ENCODE measurements around the gene PLXNA4. TPM values are rescaled to one million over a fixed set of nuclear protein-coding genes. Genes with fewer than 3 reads are reported as not detected.

Gene PLXNA4
- total RNA-seq, 1 experiment from 2014 or later = not detected

- TF ChIP-seq ZFX (IDR thresholded peaks at IDR 0.05) = no peak
- TF ChIP-seq CBX3 (IDR thresholded peaks at IDR 0.05; ENCODE audit: low read depth) = no peak
- no peak for TF ChIP-seq ZNF274 (IDR thresholded peaks at IDR 0.05; ENCODE audit: low read depth, low read length)
- no peaks in the 10 kb centered on the region for H3K79me2 ChIP-seq (ENCODE audit: insufficient read depth, low read length)
- H3K9me2 ChIP-seq (ENCODE audit: insufficient read depth) = no peaks in the 10 kb centered on the region
- BruUV-seq (replicated peaks) = no TSS peak
- H3K4me3 ChIP-seq (replicated peaks in 1 of 2; ENCODE audit: low read depth in 1 of 2, low read length in 2 of 2) = no peak overlapping the region
- peaks cover 64% of the 10 kb centered on the region for H3K27me3 ChIP-seq (ENCODE audit: insufficient read depth, low read length)
- H4K20me1 ChIP-seq (ENCODE audit: insufficient read depth) = no peaks in the 10 kb centered on the region
- H3K9me3 ChIP-seq (ENCODE audit: control insufficient read depth in 1 of 2, insufficient read depth in 1 of 2, low read depth in 1 of 2, low read length in 2 of 2) = no peaks in the 10 kb centered on the region
- POLR2A ChIA-PET = no interaction called here
- H3K27ac ChIP-seq (ENCODE audit: low read depth, low read length) = no peak overlapping the region
- no peak for ATAC-seq
- no peak overlapping the region for H3K9ac ChIP-seq (ENCODE audit: low read length)
- RAD21 ChIA-PET (ENCODE audit: low non-redundant PET in 1 of 2, low total read pairs in 2 of 2, uncharacterized antibody in 2 of 2, unreplicated experiment in 2 of 2) = no interaction called here
- no peaks in the 10 kb centered on the region for H3K36me3 ChIP-seq (ENCODE audit: control insufficient read depth in 1 of 2, insufficient read depth in 2 of 2, low read length in 2 of 2)
- no peak overlapping the region for H3K4me2 ChIP-seq (ENCODE audit: low read length)
- CTCF ChIA-PET = no interaction called here
- no peaks in the 10 kb centered on the region for H3K4me1 ChIP-seq (ENCODE audit: control insufficient read depth in 1 of 2, insufficient read depth in 2 of 2, low read length in 2 of 2)
- intact Hi-C loops (cut with micrococcal nuclease) = no loop called here
- H2AFZ ChIP-seq (ENCODE audit: low read depth, low read length, poor library complexity, severe bottlenecking) = no peak overlapping the region
- no peak for DNase-seq (ENCODE audit: low read depth, low spot score)
Measured at GRCh38 chr7:132438926-132439325, 137.3 kb downstream of the PLXNA4 start.

GRCh38 chr7:132437730-132438129 is 138.5 kb downstream of the PLXNA4 start:
- H3K9me3 ChIP-seq (ENCODE audit: control insufficient read depth in 1 of 2, insufficient read depth in 1 of 2, low read depth in 1 of 2, low read length in 2 of 2) = no peaks in the 10 kb centered on the region
- H3K9ac ChIP-seq (ENCODE audit: low read length) = no peak overlapping the region
- ChIA-PET RAD21 (ENCODE audit: low non-redundant PET in 1 of 2, low total read pairs in 2 of 2, uncharacterized antibody in 2 of 2, unreplicated experiment in 2 of 2) (no interaction called here), POLR2A (no interaction called here), CTCF (no interaction called here)
- H3K9me2 ChIP-seq (ENCODE audit: insufficient read depth) = no peaks in the 10 kb centered on the region
- intact Hi-C loops (cut with micrococcal nuclease) = no loop called here
- H3K4me2 ChIP-seq (ENCODE audit: low read length) = no peak overlapping the region
- H3K79me2 ChIP-seq (ENCODE audit: insufficient read depth, low read length) = no peaks in the 10 kb centered on the region
- H4K20me1 ChIP-seq (ENCODE audit: insufficient read depth) = no peaks in the 10 kb centered on the region
- no peaks in the 10 kb centered on the region for H3K4me1 ChIP-seq (ENCODE audit: control insufficient read depth in 1 of 2, insufficient read depth in 2 of 2, low read length in 2 of 2)
- no peaks in the 10 kb centered on the region for H3K36me3 ChIP-seq (ENCODE audit: control insufficient read depth in 1 of 2, insufficient read depth in 2 of 2, low read length in 2 of 2)
- no TSS peak for BruUV-seq (replicated peaks)
- TF ChIP-seq CBX3 (IDR thresholded peaks at IDR 0.05; ENCODE audit: low read depth) = no peak
- no peak for TF ChIP-seq SRF (IDR thresholded peaks at IDR 0.05; ENCODE audit: low read depth)
- TF ChIP-seq, protein P1, sequence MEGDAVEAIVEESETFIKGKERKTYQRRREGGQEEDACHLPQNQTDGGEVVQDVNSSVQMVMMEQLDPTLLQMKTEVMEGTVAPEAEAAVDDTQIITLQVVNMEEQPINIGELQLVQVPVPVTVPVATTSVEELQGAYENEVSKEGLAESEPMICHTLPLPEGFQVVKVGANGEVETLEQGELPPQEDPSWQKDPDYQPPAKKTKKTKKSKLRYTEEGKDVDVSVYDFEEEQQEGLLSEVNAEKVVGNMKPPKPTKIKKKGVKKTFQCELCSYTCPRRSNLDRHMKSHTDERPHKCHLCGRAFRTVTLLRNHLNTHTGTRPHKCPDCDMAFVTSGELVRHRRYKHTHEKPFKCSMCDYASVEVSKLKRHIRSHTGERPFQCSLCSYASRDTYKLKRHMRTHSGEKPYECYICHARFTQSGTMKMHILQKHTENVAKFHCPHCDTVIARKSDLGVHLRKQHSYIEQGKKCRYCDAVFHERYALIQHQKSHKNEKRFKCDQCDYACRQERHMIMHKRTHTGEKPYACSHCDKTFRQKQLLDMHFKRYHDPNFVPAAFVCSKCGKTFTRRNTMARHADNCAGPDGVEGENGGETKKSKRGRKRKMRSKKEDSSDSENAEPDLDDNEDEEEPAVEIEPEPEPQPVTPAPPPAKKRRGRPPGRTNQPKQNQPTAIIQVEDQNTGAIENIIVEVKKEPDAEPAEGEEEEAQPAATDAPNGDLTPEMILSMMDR (IDR thresholded peaks at IDR 0.05 in 2 of 3, conservative IDR thresholded peaks at IDR 0.05 in 1 of 3; ENCODE audit: borderline replicate concordance in 1 of 3, insufficient read depth in 1 of 3, low read depth in 2 of 3, low read length in 2 of 3) = no peak
- no peak for TF ChIP-seq YY1 (IDR thresholded peaks at IDR 0.05; ENCODE audit: extremely low read depth, insufficient replicate concordance, low read depth, low read length)
- TF ChIP-seq POLR2AphosphoS5 (IDR thresholded peaks at IDR 0.05; ENCODE audit: low read depth, low read length) = no peak
- DNase-seq (ENCODE audit: low read depth, low spot score) (no peak), ATAC-seq (no peak)
- H2AFZ ChIP-seq (ENCODE audit: low read depth, low read length, poor library complexity, severe bottlenecking) = no peak overlapping the region
- peaks cover 74% of the 10 kb centered on the region for H3K27me3 ChIP-seq (ENCODE audit: insufficient read depth, low read length)
- H3K4me3 ChIP-seq (replicated peaks in 1 of 2; ENCODE audit: low read depth in 1 of 2, low read length in 2 of 2) = no peak overlapping the region
- H3K27ac ChIP-seq (ENCODE audit: low read depth, low read length) = no peak overlapping the region
